Psoas muscle (tissue), 8 donors: ENCODE results near the gene SCCPDH. TPM values are rescaled to one million over a fixed set of nuclear protein-coding genes. Genes with fewer than 3 reads are reported as not detected.

ENCODE experiments used
- ATAC-seq, 4 donors: fragments of 200-7000 bp; cut with Tn5 transposase; one replicate each; pipeline ENCODE4 v1.9.1; 2020; ENCODE audit warnings: moderate library complexity in 3 of 4, mild to moderate bottlenecking in 2 of 4
- DNase-seq, 2 donors: peaks; one replicate each; pipeline ENCODE4 v3.0.0-alpha.2; 2020
- H3K27ac ChIP-seq: fragments of 200-600 bp; one replicate; pipeline ENCODE4 v1.8.0; 2022
- H3K27me3 ChIP-seq, 3 donors: fragments of 200-600 bp in 1 of 3; one replicate each; pipeline versions ENCODE4 v1.6.1 to v1.8.0; 2013 to 2022; ENCODE audit warnings: low read length in 2 of 3, mild to moderate bottlenecking in 2 of 3, moderate library complexity in 1 of 3; ENCODE audit not compliant: insufficient read depth in 3 of 3
- H3K36me3 ChIP-seq, 2 donors: fragments of 200-600 bp in 1 of 2; one replicate each; pipeline versions ENCODE4 v1.6.1 to v1.8.0; 2013 to 2022; ENCODE audit warnings: low read depth in 1 of 2, mild to moderate bottlenecking in 1 of 2, moderate library complexity in 1 of 2; ENCODE audit not compliant: insufficient read depth in 1 of 2
- H3K4me1 ChIP-seq: fragments of 200-600 bp; one replicate; pipeline ENCODE4 v1.8.0; 2022
- H3K4me3 ChIP-seq: fragments of 200-600 bp; one replicate; pipeline ENCODE4 v1.8.0; 2022; ENCODE audit warnings: mild to moderate bottlenecking
- H3K9me3 ChIP-seq: fragments of 200-600 bp; one replicate; pipeline ENCODE4 v1.8.0; 2022
- CTCF ChIP-seq: fragments of 200-600 bp; IDR thresholded peaks from one replicate; pipeline ENCODE4 v1.8.0; 2022; ENCODE audit warnings: antibody characterized with exemption
- WGBS, 3 donors: extraction: QIAGEN DNeasy Blood & Tissue Kit; methylation state at CpG; one replicate each; pipeline versions ENCODE4 v1.1.6 to v1.1.7; 2013; 5-methylcytosine and 5-hydroxymethylcytosine counted together
- intact Hi-C, 2 donors: fragments of 100-400 bp; cut with DNase I; formaldehyde crosslinking; loops; one replicate each; pipeline versions ENCODE4 v1.11.0 to v1.14.2; 2022
- polyA plus RNA-seq, 3 donors: library from polyadenylated mRNA; stranded (reverse); fragments of 200-250 nt; gene quantifications; one replicate each; pipeline ENCODE4 v1.2.3, GENCODE V29; 2013
- total RNA-seq, 4 donors: library from RNA; stranded (reverse); fragmentation: NEBNext Ultra II Directional in 2 of 4; extraction: Animal tissue kit (Norgen Biotek cat#: 25700) in 2 of 4; gene quantifications; one replicate each; pipeline versions ENCODE4 v1.2.1 to v1.2.4, GENCODE V29; 2021 to 2023
- donor health status: healthy with polysubstance abuse.
- donor health status: DM: no; HTN: no; CAD: no; lungs with moderate emphysema.
- donor health status: Bipolar disorder and iron deficiency.
- donor health status: healthy.
- donor health status: DM: yes; HTN: yes; CAD: no.
- donor health status: DM: no; HTN: no; CAD: no.
- donor health status: DM: no; HTN: no; CAD: no.
- donor health status: DM: yes; HTN: yes; CAD: no.

The SCCPDH gene
- total and polyA plus RNA-seq, 7 donors: 22.6 to 50.8 (median 41.4) TPM

- no peak overlapping the region for H3K4me3 ChIP-seq
- intact Hi-C loops: no loop called here
- H3K36me3 ChIP-seq: no peaks in the 10 kb centered on the region
- WGBS, 3 donors: 87 to 89% (median 87%) methylated on average over 13 of the region's 13 CpGs
- DNase-seq (no peak), ATAC-seq (no peak)
- H3K9me3 ChIP-seq: no peaks in the 10 kb centered on the region
- H3K27ac ChIP-seq: no peak overlapping the region
- H3K4me1 ChIP-seq: no peaks in the 10 kb centered on the region
- no peaks in the 10 kb centered on the region for H3K27me3 ChIP-seq
- TF ChIP-seq CTCF: no peak
These were observed 90.7 kb downstream of the SCCPDH start for GRCh38 chr1:246814890-246815289.

GRCh38 chr1:246815693-246816270 lies 91.6 kb downstream of the SCCPDH start:
- intact Hi-C loops: no loop called here
- ATAC-seq: no peak

More at GRCh38 chr1:246815693-246816270, 91.6 kb downstream of the SCCPDH start:
- no peak for DNase-seq
- Histone ChIP-seq H3K36me3 (no peaks in the 10 kb centered on the region), H3K4me3 (no peak overlapping the region), H3K9me3 (no peaks in the 10 kb centered on the region), H3K4me1 (peaks cover 5% of the 10 kb centered on the region), H3K27ac (no peak overlapping the region), H3K27me3 (no peaks in the 10 kb centered on the region)
- TF ChIP-seq CTCF: no peak
- 80 to 88% (median 81%) methylated on average over 11 of the region's 11 CpGs for WGBS, 3 donors

Other genes with a start within 250 kb of the SCCPDH start
- gene SMYD3, start 217.1 kb upstream of the SCCPDH start, total RNA-seq: 1 to 10 TPM; 4.9 to 6.4 (median 5.8) TPM
- gene SMYD3, start 217.1 kb upstream of the SCCPDH start, polyA plus RNA-seq: 1 to 10 TPM; 2.9 to 4.2 (median 3.7) TPM
- 10 to 100 TPM; 12.8 to 19.3 (median 15.0) TPM for gene TFB2M, start 158.1 kb upstream of the SCCPDH start, total RNA-seq
- 10 to 100 TPM; 20.1 to 39.0 (median 23.2) TPM for gene TFB2M, start 158.1 kb upstream of the SCCPDH start, polyA plus RNA-seq
- 10 to 100 TPM; 17.3 to 64.8 (median 30.9) TPM for gene CNST, start 158.0 kb upstream of the SCCPDH start, total RNA-seq
- gene CNST, start 158.0 kb upstream of the SCCPDH start, polyA plus RNA-seq: 10 to 100 TPM in 2 of 3 donors, 1 to 10 TPM in 1; 9.7 to 56.7 (median 15.9) TPM
- 10 to 100 TPM; 16.8 to 29.6 (median 25.3) TPM for gene AHCTF1, start 207.5 kb downstream of the SCCPDH start, total RNA-seq
- gene AHCTF1, start 207.5 kb downstream of the SCCPDH start, polyA plus RNA-seq: 10 to 100 TPM in 1 of 3 donors, 1 to 10 TPM in 2; 9.0 to 19.1 (median 9.5) TPM